Gastrocnemius medialis (tissue), 4 donors: ENCODE measurements around the gene PTGFRN. TPM values are rescaled to one million over a fixed set of nuclear protein-coding genes. Genes with fewer than 3 reads are reported as not detected.
"Not testable (repeated sequence)": the region's sequence is repeated elsewhere in the genome, so short reads cannot be mapped to it uniquely, and the experiment has no call there.

Source experiments
- ATAC-seq, 2 donors: fragments of 150-250 bp; one replicate each; pipeline ENCODE4 v1.9.1; 2016
- DNase-seq, 2 donors: peaks; one replicate each; pipeline ENCODE4 v3.0.0-alpha.2; 2019
- H3K27ac ChIP-seq, 4 donors: fragments of 200-600 bp; sonication (generic); 1 replicate in 1 of 4; 2 replicates in 3 of 4; pipeline ENCODE4 v1.5.1; 2016 to 2018; ENCODE audit warnings: mild to moderate bottlenecking in 2 of 4, moderate library complexity in 1 of 4
- H3K27me3 ChIP-seq, 3 donors: fragments of 200-600 bp; sonication (generic) in 2 of 3; 1 replicate in 1 of 3; 2 replicates in 2 of 3; pipeline versions ENCODE4 v1.5.1 to v1.6.0; 2016 to 2019; ENCODE audit warnings: mild to moderate bottlenecking in 1 of 3, moderate library complexity in 1 of 3
- H3K36me3 ChIP-seq, 2 donors: fragments of 200-600 bp; sonication (generic) in 1 of 2; one replicate each; pipeline ENCODE4 v1.5.1; 2017 to 2018
- H3K4me1 ChIP-seq, 2 donors: fragments of 200-600 bp; sonication (generic) in 1 of 2; one replicate each; pipeline ENCODE4 v1.5.1; 2016 to 2017; ENCODE audit warnings: mild to moderate bottlenecking in 2 of 2
- H3K4me3 ChIP-seq, 4 donors: fragments of 200-600 bp; sonication (generic) in 3 of 4; 1 replicate in 1 of 4; 2 replicates in 3 of 4; pipeline ENCODE4 v1.5.1; 2016 to 2019; ENCODE audit warnings: mild to moderate bottlenecking in 2 of 4
- H3K9me3 ChIP-seq, 3 donors: fragments of 200-600 bp; sonication (generic) in 2 of 3; 1 replicate in 1 of 3; 2 replicates in 2 of 3; pipeline ENCODE4 v1.5.1; 2016 to 2019
- POLR2A ChIP-seq, 2 donors: fragments of 450-650 bp; IDR thresholded peaks; one replicate each; pipeline ENCODE4 v1.6.1; 2017; ENCODE audit warnings: antibody characterized with exemption in 2 of 2, mild to moderate bottlenecking in 2 of 2, moderate library complexity in 2 of 2
- in situ Hi-C, 4 donors: fragments of 200-750 bp; cut with MboI; loops; one replicate each; pipeline versions ENCODE4 v1.15.0 to v1.8.0; 2017; ENCODE audit warnings: low sequenced_read_pairs in 4 of 4
- intact Hi-C: fragments of 100-400 bp; cut with DNase I; formaldehyde crosslinking; loops from one replicate; pipeline ENCODE4 v1.15.1; 2023; ENCODE audit warnings: low total_unique reads
- total RNA-seq, 4 donors: library from RNA; depleted of rRNA; stranded (reverse); fragments of >200 nt; gene quantifications; one replicate each; pipeline versions ENCODE4 v1.1.0 to v1.2.3, GENCODE V29; 2016
- TF ChIP-seq, protein P1 (sequence below), 5 experiments: fragments of 450-650 bp in 3 of 5; fragments of 200-600 bp in 2 of 5; sonication (generic) in 2 of 5; IDR thresholded peaks in 4 of 5; conservative IDR thresholded peaks in 1 of 5; 1 replicate in 4 of 5; 2 replicates in 1 of 5; pipeline ENCODE4 v1.5.1; 2016 to 2019; ENCODE audit warnings: antibody characterized with exemption in 5 of 5, mild to moderate bottlenecking in 3 of 5, moderate library complexity in 3 of 5

Gene PTGFRN
- total RNA-seq, 4 donors from 2014 or later: 1.5 to 18.1 (median 2.9) TPM

DNA sequence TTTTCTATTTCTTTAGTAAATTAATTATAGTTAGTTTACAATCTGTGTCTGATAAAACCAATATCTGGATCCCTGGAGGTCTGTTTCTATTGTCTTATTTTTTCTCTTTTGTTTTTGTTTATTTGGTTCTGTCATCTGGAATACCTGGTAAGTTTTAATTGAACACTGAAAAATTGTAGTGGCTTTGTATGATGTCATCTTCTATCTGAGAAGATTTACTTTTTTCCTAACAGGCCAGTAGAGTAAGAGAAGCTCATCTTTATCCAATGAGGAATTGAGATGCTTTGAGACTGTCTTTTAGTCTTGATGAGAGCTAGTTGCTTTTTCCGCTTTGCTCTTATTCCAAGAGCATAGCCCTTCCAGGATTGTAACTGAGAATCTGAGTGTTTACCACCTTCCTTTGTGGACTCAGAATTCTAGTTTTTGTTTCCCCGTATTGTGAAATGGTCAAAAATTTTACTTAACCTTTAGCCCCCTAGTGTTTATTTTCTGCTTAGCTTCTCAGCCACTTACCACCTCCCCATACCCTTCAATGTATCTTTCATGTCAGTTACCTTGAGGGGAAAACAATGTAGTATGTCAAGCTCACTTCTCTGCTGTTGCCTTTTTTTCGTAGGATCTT, 25.0 kb downstream of the PTGFRN start:
- no peak for DNase-seq
- in situ Hi-C loops: no loop called here

GRCh38 chr1:116938216-116938615, 28.5 kb downstream of the PTGFRN start:
- intact Hi-C loops: no loop called here
- no peaks in the 10 kb centered on the region for H3K36me3 ChIP-seq

More for the DNA sequence above, 25.0 kb downstream of the PTGFRN start:
- Histone ChIP-seq H3K27ac (no peak overlapping the region), H3K4me1 (no peaks in the 10 kb centered on the region), H3K9me3 (no peaks in the 10 kb centered on the region), H3K27me3 (no peaks in the 10 kb centered on the region), H3K36me3 (no peaks in the 10 kb centered on the region), H3K4me3 (no peak overlapping the region)
- intact Hi-C loops: no loop called here
- TF ChIP-seq, protein P1, sequence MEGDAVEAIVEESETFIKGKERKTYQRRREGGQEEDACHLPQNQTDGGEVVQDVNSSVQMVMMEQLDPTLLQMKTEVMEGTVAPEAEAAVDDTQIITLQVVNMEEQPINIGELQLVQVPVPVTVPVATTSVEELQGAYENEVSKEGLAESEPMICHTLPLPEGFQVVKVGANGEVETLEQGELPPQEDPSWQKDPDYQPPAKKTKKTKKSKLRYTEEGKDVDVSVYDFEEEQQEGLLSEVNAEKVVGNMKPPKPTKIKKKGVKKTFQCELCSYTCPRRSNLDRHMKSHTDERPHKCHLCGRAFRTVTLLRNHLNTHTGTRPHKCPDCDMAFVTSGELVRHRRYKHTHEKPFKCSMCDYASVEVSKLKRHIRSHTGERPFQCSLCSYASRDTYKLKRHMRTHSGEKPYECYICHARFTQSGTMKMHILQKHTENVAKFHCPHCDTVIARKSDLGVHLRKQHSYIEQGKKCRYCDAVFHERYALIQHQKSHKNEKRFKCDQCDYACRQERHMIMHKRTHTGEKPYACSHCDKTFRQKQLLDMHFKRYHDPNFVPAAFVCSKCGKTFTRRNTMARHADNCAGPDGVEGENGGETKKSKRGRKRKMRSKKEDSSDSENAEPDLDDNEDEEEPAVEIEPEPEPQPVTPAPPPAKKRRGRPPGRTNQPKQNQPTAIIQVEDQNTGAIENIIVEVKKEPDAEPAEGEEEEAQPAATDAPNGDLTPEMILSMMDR (IDR thresholded peaks at IDR 0.05 in 4 of 5, conservative IDR thresholded peaks at IDR 0.05 in 1 of 5): no peak
- TF ChIP-seq POLR2A (IDR thresholded peaks at IDR 0.05): no peak
- ATAC-seq: no peak

DNA sequence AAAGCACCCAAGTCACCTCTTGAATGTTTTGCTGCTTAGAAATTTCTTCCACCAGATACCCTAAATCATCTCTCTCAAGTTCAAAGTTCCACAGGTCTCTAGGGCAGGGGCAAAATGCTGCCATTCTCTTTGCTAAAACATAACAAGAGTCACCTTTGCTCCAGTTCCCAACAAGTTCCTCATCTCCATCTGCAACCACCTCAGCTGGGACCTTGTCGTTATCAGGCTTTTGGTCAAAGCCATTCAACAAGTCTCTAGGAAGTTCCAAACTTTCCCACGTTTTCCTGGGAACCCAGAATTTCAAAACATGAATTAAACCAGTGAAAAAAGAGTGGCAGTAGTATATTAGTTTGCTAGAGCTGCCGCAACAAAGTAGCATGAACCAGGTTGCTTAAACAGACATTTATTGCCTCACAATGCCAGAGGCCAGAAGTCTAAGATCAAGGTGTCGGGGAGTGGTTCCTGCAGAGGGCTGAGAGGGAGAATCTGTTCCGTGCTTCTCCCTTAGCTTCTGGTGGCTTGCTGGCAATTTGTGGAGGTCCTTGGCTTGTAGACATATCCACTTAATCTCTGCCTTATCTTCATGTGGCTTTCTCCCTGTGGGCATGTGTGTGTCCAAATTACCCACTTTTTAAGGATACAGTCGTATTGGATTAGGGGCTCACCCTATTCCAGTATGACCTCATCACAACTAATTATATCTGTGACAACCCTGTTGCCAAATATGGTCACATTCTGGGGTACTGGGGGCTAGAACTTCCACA, 30.2 kb downstream of the PTGFRN start:
- H3K27ac ChIP-seq, H3K9me3 ChIP-seq, H3K4me1 ChIP-seq, intact Hi-C loops, H3K27me3 ChIP-seq, ATAC-seq, H3K36me3 ChIP-seq, in situ Hi-C loops, H3K4me3 ChIP-seq, DNase-seq: not testable (repeated sequence)

More at GRCh38 chr1:116938216-116938615, 28.5 kb downstream of the PTGFRN start:
- H3K27ac ChIP-seq: no peak overlapping the region
- no peaks in the 10 kb centered on the region for H3K9me3 ChIP-seq
- no peaks in the 10 kb centered on the region for H3K4me1 ChIP-seq
- in situ Hi-C loops: no loop called here
- no peak overlapping the region for H3K4me3 ChIP-seq
- DNase-seq (no peak), ATAC-seq (no peak)
- TF ChIP-seq POLR2A (IDR thresholded peaks at IDR 0.05): no peak
- TF ChIP-seq, protein P1 (IDR thresholded peaks at IDR 0.05 in 4 of 5, conservative IDR thresholded peaks at IDR 0.05 in 1 of 5): no peak
- no peaks in the 10 kb centered on the region for H3K27me3 ChIP-seq

DNA sequence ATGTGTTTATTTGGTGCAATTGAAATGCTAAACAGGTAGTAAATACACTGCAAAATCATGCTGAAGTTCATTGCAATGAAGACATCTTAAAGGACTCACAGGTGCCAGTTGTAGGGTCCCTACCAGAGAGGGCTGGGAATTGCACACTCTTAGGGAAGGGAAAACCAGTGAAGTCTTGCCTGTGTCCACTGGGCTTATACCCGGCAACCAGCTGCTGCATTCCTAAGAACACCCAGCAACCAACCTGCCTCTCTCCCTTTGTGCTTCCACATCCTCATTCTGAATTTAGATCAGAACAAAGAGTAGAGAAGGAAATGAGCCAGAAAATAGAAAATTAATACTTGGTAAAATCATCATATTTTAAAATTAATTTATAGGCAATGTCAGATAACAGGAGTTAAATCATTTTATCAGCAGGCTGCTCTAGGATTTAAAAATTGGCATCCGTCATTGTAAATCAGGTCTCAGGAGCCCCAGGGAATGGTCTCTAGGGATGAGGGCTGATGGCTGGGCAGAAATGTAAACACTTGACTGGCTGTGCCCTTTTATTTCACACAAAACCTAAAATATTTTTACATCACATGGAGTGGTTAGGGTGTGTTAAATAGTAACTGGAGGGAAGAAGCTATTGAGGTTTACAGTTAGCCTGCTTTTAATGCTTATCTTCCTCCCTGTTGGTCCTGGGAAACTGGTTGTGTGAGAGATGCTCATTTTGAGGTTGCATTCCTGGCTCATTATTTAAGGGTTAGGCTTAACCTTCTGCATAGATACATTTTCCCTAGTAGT, 31.3 kb downstream of the PTGFRN start:
- DNase-seq: no peak
- no peak overlapping the region for H3K27ac ChIP-seq
- ATAC-seq: no peak
- H3K27me3 ChIP-seq: no peaks in the 10 kb centered on the region
- intact Hi-C loops (no loop called here), in situ Hi-C loops (no loop called here)
- H3K9me3 ChIP-seq: no peaks in the 10 kb centered on the region
- no peaks in the 10 kb centered on the region for H3K4me1 ChIP-seq
- TF ChIP-seq, protein P1 (IDR thresholded peaks at IDR 0.05 in 4 of 5, conservative IDR thresholded peaks at IDR 0.05 in 1 of 5): no peak
- TF ChIP-seq POLR2A (IDR thresholded peaks at IDR 0.05): no peak
- H3K36me3 ChIP-seq: no peaks in the 10 kb centered on the region
- no peak overlapping the region for H3K4me3 ChIP-seq

GRCh38 chr1:116941670-116942069, 32.0 kb downstream of the PTGFRN start:
- Histone ChIP-seq H3K9me3 (no peaks in the 10 kb centered on the region), H3K4me3 (no peak overlapping the region), H3K4me1 (no peaks in the 10 kb centered on the region), H3K27ac (no peak overlapping the region), H3K36me3 (no peaks in the 10 kb centered on the region), H3K27me3 (no peaks in the 10 kb centered on the region)
- intact Hi-C loops: no loop called here
- ATAC-seq: no peak
- TF ChIP-seq, protein P1 (IDR thresholded peaks at IDR 0.05 in 4 of 5, conservative IDR thresholded peaks at IDR 0.05 in 1 of 5): no peak
- no peak for TF ChIP-seq POLR2A (IDR thresholded peaks at IDR 0.05)
- in situ Hi-C loops: no loop called here
- DNase-seq: no peak
